PC-3 (cell line): ENCODE data around the gene IL1B. TPM values are rescaled to one million over a fixed set of nuclear protein-coding genes. Genes with fewer than 3 reads are reported as not detected.

Experiments
- ATAC-seq: fragments of 200-7000 bp; cut with Tn5 transposase; 2 replicates; pipeline ENCODE4 v1.9.1; 2020; ENCODE audit warnings: mild to moderate bottlenecking, moderate library complexity
- BruUV-seq: library from RNA; stranded (reverse); fragments of 400-500 nt; replicated peaks from 2 replicates; lab custom pipeline; 2021; lab: Mats Ljungman, UMichigan
- CTCF ChIA-PET: fragments of 300-600 bp; sonication (Branson Sonifier 250); formaldehyde crosslinking; loops from one replicate; lab custom pipeline; 2022; ENCODE audit warnings: antibody characterized with exemption; lab: Charles Lee
- POLR2A ChIA-PET: fragments of 300-600 bp; sonication (Branson Sonifier 250); formaldehyde crosslinking; loops from one replicate; lab custom pipeline; 2022; ENCODE audit warnings: antibody characterized with exemption; ENCODE audit not compliant: unreplicated experiment; lab: Charles Lee
- DNase-seq: peaks from one replicate; pipeline ENCODE4 v3.0.0-alpha.2; 2015
- H2AFZ ChIP-seq: fragments of 300-600 bp; sonication (generic); 2 replicates; pipeline ENCODE4 v1.6.0; 2016; ENCODE audit warnings: antibody characterized with exemption, low read length
- H3F3A ChIP-seq: fragments of 300-600 bp; sonication (generic); one replicate; pipeline ENCODE4 v1.6.0; 2017; ENCODE audit warnings: antibody characterized with exemption, low read length, control low read depth, mild to moderate bottlenecking; ENCODE audit not compliant: unreplicated experiment
- H3K27ac ChIP-seq: fragments of 300-600 bp; sonication (generic); 2 replicates; pipeline ENCODE4 v1.5.1; 2016; ENCODE audit warnings: mild to moderate bottlenecking, low read length
- H3K27me3 ChIP-seq: fragments of 300-600 bp; sonication (generic); 2 replicates; pipeline ENCODE4 v1.6.1; 2016; ENCODE audit warnings: low read length, mixed read lengths
- H3K36me3 ChIP-seq: fragments of 300-600 bp; sonication (generic); 2 replicates; pipeline ENCODE4 v1.6.1; 2016; ENCODE audit warnings: low read depth, mixed run types, low read length, mixed read lengths
- H3K4me1 ChIP-seq: fragments of 300-600 bp; sonication (generic); 2 replicates; pipeline ENCODE4 v1.5.1; 2016; ENCODE audit warnings: low read length; ENCODE audit not compliant: insufficient read depth
- H3K4me2 ChIP-seq: fragments of 300-600 bp; sonication (generic); 2 replicates; pipeline ENCODE4 v1.6.0; 2016; ENCODE audit warnings: low read length
- H3K4me3 ChIP-seq: fragments of 300-600 bp; sonication (generic); 2 replicates; pipeline ENCODE4 v1.5.1; 2016; ENCODE audit warnings: mild to moderate bottlenecking, low read length, mixed read lengths
- H3K79me2 ChIP-seq: fragments of 300-600 bp; sonication (generic); 2 replicates; pipeline ENCODE4 v1.6.1; 2017; ENCODE audit warnings: low read length, mixed read lengths
- H3K9ac ChIP-seq: fragments of 300-600 bp; sonication (generic); 2 replicates; pipeline ENCODE4 v1.6.0; 2016; ENCODE audit warnings: mild to moderate bottlenecking, low read length
- H3K9me2 ChIP-seq: fragments of 300-600 bp; sonication (generic); replicated peaks from 2 replicates; pipeline ENCODE4 v1.6.1; 2016; ENCODE audit warnings: mixed run types, low read length, mixed read lengths
- H3K9me3 ChIP-seq: fragments of 300-600 bp; sonication (generic); 2 replicates; pipeline ENCODE4 v1.6.1; 2016; ENCODE audit warnings: low read length, mixed read lengths
- H4K20me1 ChIP-seq: fragments of 300-600 bp; sonication (generic); 2 replicates; pipeline ENCODE4 v1.6.1; 2016; ENCODE audit warnings: low read length, mixed read lengths
- EZH2 ChIP-seq: fragments of 300-600 bp; sonication (generic); IDR thresholded peaks from one replicate; pipeline ENCODE4 v1.6.1; 2017; ENCODE audit warnings: antibody characterized with exemption, mild to moderate bottlenecking, low read length; ENCODE audit not compliant: unreplicated experiment
- EZH2phosphoT487 ChIP-seq: fragments of 300-600 bp; sonication (generic); IDR thresholded peaks from 2 replicates; pipeline ENCODE4 v1.6.1; 2018; ENCODE audit warnings: mild to moderate bottlenecking, antibody characterized with exemption, low read length, borderline replicate concordance
- intact Hi-C: fragments of 100-400 bp; cut with micrococcal nuclease; formaldehyde crosslinking; loops from 2 replicates; pipeline ENCODE4 v1.9.0; 2023
- total RNA-seq: library from RNA; depleted of rRNA; stranded (reverse); fragments of >200 nt; gene quantifications from 2 replicates; pipeline ENCODE4 v1.2.3, GENCODE V29; 2014
- TF ChIP-seq, protein P1 (sequence below): fragments of 300-600 bp; sonication (generic); conservative IDR thresholded peaks from 2 replicates; pipeline ENCODE4 v1.5.1; 2017; ENCODE audit warnings: antibody characterized with exemption, low read depth, mild to moderate bottlenecking, low read length

IL1B gene
- total RNA-seq, 1 experiment from 2014 or later: 67.5 TPM

DNA sequence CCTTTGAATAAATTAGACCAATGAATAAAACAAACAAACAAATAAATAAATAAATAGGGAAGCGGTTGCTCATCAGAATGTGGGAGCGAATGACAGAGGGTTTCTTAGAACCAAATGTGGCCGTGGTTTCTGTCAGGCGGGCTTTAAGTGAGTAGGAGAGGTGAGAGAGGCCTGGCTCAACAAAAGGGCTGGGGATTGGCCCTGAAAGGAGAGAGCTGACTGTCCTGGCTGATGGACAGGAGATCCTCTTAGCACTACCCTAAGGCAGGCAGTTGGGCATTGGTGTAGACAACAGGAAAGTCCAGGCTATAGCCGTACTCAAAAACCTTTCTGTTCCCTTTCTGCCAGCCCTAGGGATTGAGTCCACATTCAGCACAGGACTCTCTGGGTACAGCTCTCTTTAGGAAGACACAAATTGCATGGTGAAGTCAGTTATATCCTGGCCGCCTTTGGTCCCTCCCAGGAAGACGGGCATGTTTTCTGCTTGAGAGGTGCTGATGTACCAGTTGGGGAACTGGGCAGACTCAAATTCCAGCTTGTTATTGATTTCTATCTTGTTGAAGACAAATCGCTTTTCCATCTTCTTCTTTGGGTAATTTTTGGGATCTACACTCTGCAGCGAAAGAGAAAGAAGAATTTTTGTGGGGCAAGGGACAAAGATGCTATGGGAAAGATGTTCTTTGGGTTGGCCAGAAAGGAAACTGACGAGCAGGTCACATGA is 6.5 kb downstream of the IL1B start:
- H4K20me1 ChIP-seq: no peaks in the 10 kb centered on the region
- intact Hi-C loops: no loop called here
- H2AFZ ChIP-seq: no peak overlapping the region
- ChIA-PET POLR2A (interaction anchor here (0.6 kb wide), 2 partner anchors 10 to 79 kb away, joined by 4 to 11 read pairs; no protein-coding TSS in a partner anchor), CTCF (interaction anchor here (0.6 to 0.7 kb wide), 2 partner anchors 61 to 112 kb away, joined by 3 read pairs; no protein-coding TSS in a partner anchor)
- DNase-seq (no peak), ATAC-seq (no peak)
- no peak overlapping the region for H3K9ac ChIP-seq
- no TSS peak for BruUV-seq
- H3K4me3 ChIP-seq: no peak overlapping the region
- H3K79me2 ChIP-seq: peaks cover 5% of the 10 kb centered on the region
- H3K27ac ChIP-seq: no peak overlapping the region
- TF ChIP-seq EZH2 (no peak), EZH2phosphoT487 (no peak)
- TF ChIP-seq, protein P1, sequence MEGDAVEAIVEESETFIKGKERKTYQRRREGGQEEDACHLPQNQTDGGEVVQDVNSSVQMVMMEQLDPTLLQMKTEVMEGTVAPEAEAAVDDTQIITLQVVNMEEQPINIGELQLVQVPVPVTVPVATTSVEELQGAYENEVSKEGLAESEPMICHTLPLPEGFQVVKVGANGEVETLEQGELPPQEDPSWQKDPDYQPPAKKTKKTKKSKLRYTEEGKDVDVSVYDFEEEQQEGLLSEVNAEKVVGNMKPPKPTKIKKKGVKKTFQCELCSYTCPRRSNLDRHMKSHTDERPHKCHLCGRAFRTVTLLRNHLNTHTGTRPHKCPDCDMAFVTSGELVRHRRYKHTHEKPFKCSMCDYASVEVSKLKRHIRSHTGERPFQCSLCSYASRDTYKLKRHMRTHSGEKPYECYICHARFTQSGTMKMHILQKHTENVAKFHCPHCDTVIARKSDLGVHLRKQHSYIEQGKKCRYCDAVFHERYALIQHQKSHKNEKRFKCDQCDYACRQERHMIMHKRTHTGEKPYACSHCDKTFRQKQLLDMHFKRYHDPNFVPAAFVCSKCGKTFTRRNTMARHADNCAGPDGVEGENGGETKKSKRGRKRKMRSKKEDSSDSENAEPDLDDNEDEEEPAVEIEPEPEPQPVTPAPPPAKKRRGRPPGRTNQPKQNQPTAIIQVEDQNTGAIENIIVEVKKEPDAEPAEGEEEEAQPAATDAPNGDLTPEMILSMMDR: no peak
- H3K9me3 ChIP-seq: no peaks in the 10 kb centered on the region
- peaks cover 13% of the 10 kb centered on the region for H3K4me1 ChIP-seq
- no peaks in the 10 kb centered on the region for H3F3A ChIP-seq
- peaks cover 9% of the 10 kb centered on the region for H3K36me3 ChIP-seq
- H3K4me2 ChIP-seq: no peak overlapping the region
- H3K9me2 ChIP-seq: no peaks in the 10 kb centered on the region
- no peaks in the 10 kb centered on the region for H3K27me3 ChIP-seq

DNA sequence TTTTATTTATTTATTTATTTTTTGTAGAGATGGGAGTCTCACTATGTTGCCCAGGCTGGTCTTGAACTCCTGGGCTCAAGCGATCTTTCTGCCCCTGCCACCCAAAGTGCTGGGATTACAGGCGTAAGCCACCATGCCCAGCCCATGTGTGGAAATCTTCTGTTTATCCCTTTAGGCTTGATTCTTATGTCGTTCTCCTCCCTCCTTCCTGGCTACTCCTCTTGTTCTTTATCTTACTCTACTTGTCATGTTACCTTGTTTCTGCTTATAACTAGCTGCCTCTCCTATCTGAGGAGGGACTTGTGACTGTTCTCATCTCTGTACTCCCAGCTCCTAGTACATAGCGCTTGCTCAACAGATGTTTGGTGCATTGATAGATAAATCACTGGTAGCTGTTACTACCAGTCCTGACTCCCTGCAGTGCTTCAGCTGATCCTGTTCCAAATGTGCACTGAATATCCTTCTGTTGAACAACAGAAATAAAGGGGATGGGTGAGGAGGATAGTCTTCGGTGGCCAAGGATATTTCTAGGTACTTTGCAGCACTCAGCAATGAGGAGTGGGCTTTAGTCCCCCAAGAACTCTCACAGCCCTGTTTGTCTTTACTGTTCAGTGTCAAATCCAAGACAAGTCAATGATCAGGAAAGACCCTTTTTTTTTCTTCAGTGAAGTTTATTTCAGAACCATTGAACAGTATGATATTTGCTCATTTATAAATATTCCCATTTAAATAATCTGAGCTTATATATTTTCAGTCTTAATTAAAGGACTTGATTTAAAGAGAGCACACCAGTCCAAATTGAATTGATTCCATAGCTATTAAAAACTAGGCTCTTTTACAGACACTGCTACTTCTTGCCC is 7.2 kb downstream of the IL1B start:
- no peak for TF ChIP-seq EZH2phosphoT487
- TF ChIP-seq, protein P1: no peak
- TF ChIP-seq EZH2: no peak
- BruUV-seq: no TSS peak
- CTCF ChIA-PET: interaction anchor here (0.6 to 0.7 kb wide), 2 partner anchors 60 to 113 kb away, joined by 3 read pairs; no protein-coding TSS in a partner anchor
- Histone ChIP-seq H3K27me3 (no peaks in the 10 kb centered on the region), H3K9ac (no peak overlapping the region), H2AFZ (no peak overlapping the region), H3K9me3 (no peaks in the 10 kb centered on the region), H3F3A (no peaks in the 10 kb centered on the region), H3K4me3 (no peak overlapping the region), H3K79me2 (no peaks in the 10 kb centered on the region), H4K20me1 (no peaks in the 10 kb centered on the region), H3K4me2 (no peak overlapping the region), H3K27ac (no peak overlapping the region), H3K9me2 (no peaks in the 10 kb centered on the region), H3K36me3 (peaks cover 9% of the 10 kb centered on the region), H3K4me1 (peaks cover 9% of the 10 kb centered on the region)
- DNase-seq: no peak
- ATAC-seq: no peak
- POLR2A ChIA-PET: interaction anchor here (0.6 kb wide), 1 partner anchor 172 kb away, joined by 3 read pairs; no protein-coding TSS in a partner anchor
- intact Hi-C loops: no loop called here
